GM19351 (cell line): ENCODE data around the gene PXDC1.
"Not testable (repeated sequence)": the region's sequence is repeated elsewhere in the genome, so short reads cannot be mapped to it uniquely, and the experiment has no call there.

Source experiments
- ATAC-seq: cut with Tn5 transposase; IDR thresholded peaks from one replicate; pipeline ENCODE4 v1.9.1; 2021; ENCODE audit warnings: mild to moderate bottlenecking, moderate library complexity; ENCODE audit not compliant: unreplicated experiment

PXDC1 gene

DNA sequence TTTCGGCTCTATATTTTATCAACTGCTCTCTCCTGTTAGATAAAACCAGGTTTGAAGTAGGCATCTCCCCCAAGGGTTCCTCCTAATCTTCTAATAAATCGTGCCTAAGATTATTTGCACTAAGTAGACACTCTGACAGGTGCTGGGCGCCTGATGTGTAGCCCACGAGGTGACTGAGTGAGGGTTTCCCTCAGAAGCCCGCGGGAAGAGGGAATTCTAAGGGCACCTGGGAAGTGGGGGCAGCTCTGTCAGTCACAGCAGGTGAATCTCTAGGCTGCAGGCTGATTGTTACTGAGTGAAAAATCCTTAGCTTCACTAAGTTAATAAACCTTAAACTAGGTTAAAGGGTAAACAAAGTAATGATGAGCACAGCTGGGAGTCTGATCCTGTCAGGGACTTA lies 68.2 kb downstream of the PXDC1 start:
- ATAC-seq, result no peak

- ATAC-seq, result no peak
Observed at GRCh38 chr6:3678946-3679345, 72.6 kb downstream of the PXDC1 start.

DNA sequence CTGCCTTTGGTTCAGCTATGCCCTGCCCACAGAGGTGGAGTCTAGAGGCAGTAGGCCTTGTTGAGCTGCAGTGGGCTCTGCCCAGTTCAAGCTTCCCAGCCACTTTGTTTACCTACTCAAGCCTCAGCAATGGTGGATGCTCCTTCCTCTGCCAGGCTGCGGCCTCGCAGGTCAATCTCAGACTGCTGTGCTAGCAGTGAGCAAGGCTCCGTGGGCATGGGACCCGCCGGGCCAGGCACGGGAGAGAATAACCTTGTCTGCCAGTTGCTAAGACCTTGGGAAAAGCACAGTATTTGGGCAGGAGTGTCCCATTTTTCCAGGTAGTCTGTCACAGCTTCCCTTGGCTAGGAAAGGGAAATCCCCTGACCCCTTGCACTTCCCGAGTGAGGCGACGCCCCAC lies 73.8 kb downstream of the PXDC1 start:
- ATAC-seq, result not testable (repeated sequence)

DNA sequence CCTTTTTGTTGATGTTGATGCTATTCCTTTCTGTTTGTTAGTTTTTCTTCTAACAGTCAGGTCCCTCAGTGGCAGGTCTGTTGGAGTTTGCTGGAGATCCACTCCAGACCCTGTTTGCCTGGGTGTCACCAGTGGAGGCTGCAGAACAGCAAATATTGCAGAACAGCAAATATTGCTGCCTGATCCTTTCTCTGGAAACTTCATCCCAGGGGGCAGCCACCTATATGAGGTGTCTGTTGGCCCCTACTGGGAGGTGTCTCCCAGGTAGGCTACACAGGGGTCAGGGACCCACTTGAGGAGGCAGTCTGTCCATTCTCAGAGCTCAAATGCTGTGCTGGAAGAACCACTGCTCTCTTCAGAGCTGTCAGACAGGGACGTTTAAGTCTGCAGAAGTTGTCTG lies 74.2 kb downstream of the PXDC1 start:
- not testable (repeated sequence) for ATAC-seq
